HepG2 (cell line): ENCODE measurements around the gene LEP. TPM values are rescaled to one million over a fixed set of nuclear protein-coding genes. Genes with fewer than 3 reads are reported as not detected.

Source experiments
- ATAC-seq: fragments of 200-7000 bp; cut with Tn5 transposase; 3 replicates; pipeline ENCODE4 v1.9.1; 2020; ENCODE audit warnings: mild to moderate bottlenecking, moderate library complexity
- BruUV-seq: library from RNA; stranded (reverse); fragments of 400-500 nt; replicated peaks from 2 replicates; lab custom pipeline; 2021; lab: Mats Ljungman, UMichigan
- CTCF ChIA-PET: fragments of 300-600 bp; formaldehyde crosslinking; extraction: SDS; loops from one replicate; lab custom pipeline; 2021; ENCODE audit warnings: low total read pairs, inconsistent platforms, low intra/inter-chr PET ratio; lab: Yijun Ruan, JAX
- POLR2A ChIA-PET: fragments of 350-600 bp; sonication (Branson Sonifier 250); formaldehyde crosslinking; loops from one replicate; lab custom pipeline; 2020; ENCODE audit warnings: antibody characterized with exemption, inconsistent platforms; lab: Yijun Ruan, JAX
- DNase-seq: peaks from one replicate; pipeline ENCODE4 v3.0.0-alpha.2; 2015; ENCODE audit warnings: low spot score
- FAIRE-seq: peaks from 3 replicates; lab custom pipeline; 2011; peaks lifted over from hg19 to GRCh38; lab: Jason Lieb, UNC
- H2AFZ ChIP-seq: one replicate; pipeline ENCODE4 v1.6.1; 2011; ENCODE audit warnings: low read length, inconsistent platforms
- H3K27ac ChIP-seq: fragments of 300-600 bp; 3 replicates; pipeline ENCODE4 v1.8.0; 2011; ENCODE audit warnings: mixed run types, mild to moderate bottlenecking, mixed read lengths, low read length, inconsistent platforms; ENCODE audit not compliant: insufficient read depth; ENCODE audit errors: extremely low read length
- H3K27me3 ChIP-seq, 2 experiments: fragments of 200-600 bp in 1 of 2; 2 replicates in 1 of 2; 3 replicates in 1 of 2; pipeline versions ENCODE4 v1.6.0 to v1.8.0; 2011; ENCODE audit warnings: low read length in 2 of 2, mild to moderate bottlenecking in 2 of 2, moderate library complexity in 2 of 2, inconsistent platforms in 1 of 2; ENCODE audit not compliant: insufficient read depth in 2 of 2, control insufficient read depth in 1 of 2
- H3K36me3 ChIP-seq, 2 experiments: fragments of 200-600 bp in 1 of 2; replicated peaks in 1 of 2; 2 replicates in 1 of 2; 3 replicates in 1 of 2; pipeline versions ENCODE4 v1.5.1 to v1.8.0; 2011; ENCODE audit warnings: low read length in 2 of 2, inconsistent platforms in 1 of 2; ENCODE audit not compliant: insufficient read depth in 2 of 2, control insufficient read depth in 1 of 2
- H3K4me1 ChIP-seq: 2 replicates; pipeline ENCODE4 v1.5.1; 2012; ENCODE audit warnings: low read length, inconsistent platforms; ENCODE audit not compliant: insufficient read depth
- H3K4me2 ChIP-seq: 2 replicates; pipeline ENCODE4 v1.6.0; 2011; ENCODE audit warnings: low read depth, low read length, inconsistent platforms
- H3K4me3 ChIP-seq, 3 experiments: fragments of 200-600 bp in 1 of 3; sonication (generic), shearing (Covaris generic) in 1 of 3; replicated peaks in 1 of 3; 2 replicates each; pipeline ENCODE4 v1.5.1; 2011 to 2016; ENCODE audit warnings: low read length in 3 of 3, inconsistent platforms in 2 of 3, low read depth in 2 of 3, mild to moderate bottlenecking in 2 of 3, control low read depth in 1 of 3, mixed read lengths in 1 of 3; ENCODE audit not compliant: insufficient read depth in 1 of 3
- H3K79me2 ChIP-seq: one replicate; pipeline ENCODE4 v1.6.1; 2011; ENCODE audit warnings: low read length, inconsistent platforms; ENCODE audit not compliant: insufficient read depth
- H3K9ac ChIP-seq: 2 replicates; pipeline ENCODE4 v1.6.0; 2011; ENCODE audit warnings: mild to moderate bottlenecking, low read depth, low read length, inconsistent platforms; ENCODE audit not compliant: insufficient read depth
- H3K9me3 ChIP-seq: 2 replicates; pipeline ENCODE4 v1.5.1; 2012; ENCODE audit warnings: mild to moderate bottlenecking, low read length
- H4K20me1 ChIP-seq: 2 replicates; pipeline ENCODE4 v1.6.0; 2011; ENCODE audit warnings: inconsistent platforms, mild to moderate bottlenecking, low read length, moderate library complexity; ENCODE audit not compliant: insufficient read depth
- BRD4 ChIP-seq: sonication (generic); formaldehyde crosslinking; IDR thresholded peaks from 2 replicates; pipeline ENCODE4 v1.4.0; 2020; ENCODE audit warnings: missing genetic modification reagents
- NRL ChIP-seq: sonication (generic); formaldehyde crosslinking; IDR thresholded peaks from 2 replicates; pipeline ENCODE4 v1.5.0; 2020; ENCODE audit warnings: missing genetic modification reagents, mild to moderate bottlenecking, moderate library complexity, borderline replicate concordance
- PCBP2 ChIP-seq: fragments of 200-400 bp; formaldehyde crosslinking; optimal IDR thresholded peaks from 2 replicates; pipeline ENCODE3; 2018; ENCODE audit warnings: low read length, low read depth; ENCODE audit not compliant: poor library complexity, severe bottlenecking
- RCOR2 ChIP-seq: IDR thresholded peaks from 2 replicates; pipeline ENCODE4 v1.6.1; 2016; ENCODE audit warnings: missing biosample characterization, missing genetic modification reagents
- ZNF432 ChIP-seq: sonication (generic); formaldehyde crosslinking; IDR thresholded peaks from 2 replicates; pipeline ENCODE4 v1.5.0; 2020; ENCODE audit warnings: missing genetic modification reagents, mild to moderate bottlenecking, borderline replicate concordance
- ZNF775 ChIP-seq: sonication (generic); formaldehyde crosslinking; IDR thresholded peaks from 2 replicates; pipeline ENCODE4 v1.4.0; 2020; ENCODE audit warnings: missing genetic modification reagents, mild to moderate bottlenecking, moderate library complexity, borderline replicate concordance
- WGBS: methylation state at CpG from one replicate; pipeline ENCODE4 v1.1.6; 2017; ENCODE audit warnings: low lambda C conversion rate; 5-methylcytosine and 5-hydroxymethylcytosine counted together
- in situ Hi-C: cut with HindIII; loops from 2 replicates; pipeline ENCODE4 v1.10.0; 2017; ENCODE audit warnings: low pct_unique_long_range_greater_than_20kb; ENCODE audit not compliant: extremely low pct_ligation_motif_present
- intact Hi-C: fragments of 100-400 bp; cut with micrococcal nuclease; formaldehyde crosslinking; loops from one replicate; pipeline ENCODE4 v1.10.0; 2022; ENCODE audit not compliant: unreplicated experiment
- polyA plus RNA-seq, 8 experiments: library from polyadenylated mRNA; depleted of rRNA in 3 of 8; stranded (reverse) in 7 of 8; unstranded in 1 of 8; fragments of >200 nt; fragmentation: Illumina TruSeq in 4 of 8; extraction: Trizol in 4 of 8; gene quantifications; 2 replicates each; pipeline versions ENCODE4 v1.2.1 to v1.2.3, GENCODE V29; 2011 to 2016; ENCODE audit warnings: low read depth in 4 of 8, missing spikeins in 1 of 8, mixed read lengths in 1 of 8; ENCODE audit not compliant: insufficient read depth in 1 of 8
- total RNA-seq, 5 experiments: library from RNA; depleted of rRNA; stranded (reverse); fragments of >200 nt; fragmentation: Illumina TruSeq; extraction: Trizol; gene quantifications; 2 replicates each; pipeline ENCODE4 v1.2.3, GENCODE V29; 2016; ENCODE audit warnings: low read depth in 1 of 5
- TF ChIP-seq, protein P1 (sequence below): sonication (generic); formaldehyde crosslinking; IDR thresholded peaks from 2 replicates; pipeline ENCODE4 v1.9.0; 2021; ENCODE audit warnings: mild to moderate bottlenecking, missing genetic modification reagents
- TF ChIP-seq, protein P2 (sequence below): sonication (generic); formaldehyde crosslinking; IDR thresholded peaks from 2 replicates; pipeline ENCODE4 v1.4.0; 2020; ENCODE audit warnings: missing genetic modification reagents
- TF ChIP-seq, protein P3 (sequence below): sonication (generic); formaldehyde crosslinking; IDR thresholded peaks from 2 replicates; pipeline ENCODE4 v1.9.0; 2021; ENCODE audit warnings: missing genetic modification reagents, borderline replicate concordance

The LEP gene
- total and polyA plus RNA-seq, 2 of the 13 experiments (the other 11 are each of a cell fraction or from before 2014, with no cell fraction given) = 0.05 TPM; not detected in 1

DNA sequence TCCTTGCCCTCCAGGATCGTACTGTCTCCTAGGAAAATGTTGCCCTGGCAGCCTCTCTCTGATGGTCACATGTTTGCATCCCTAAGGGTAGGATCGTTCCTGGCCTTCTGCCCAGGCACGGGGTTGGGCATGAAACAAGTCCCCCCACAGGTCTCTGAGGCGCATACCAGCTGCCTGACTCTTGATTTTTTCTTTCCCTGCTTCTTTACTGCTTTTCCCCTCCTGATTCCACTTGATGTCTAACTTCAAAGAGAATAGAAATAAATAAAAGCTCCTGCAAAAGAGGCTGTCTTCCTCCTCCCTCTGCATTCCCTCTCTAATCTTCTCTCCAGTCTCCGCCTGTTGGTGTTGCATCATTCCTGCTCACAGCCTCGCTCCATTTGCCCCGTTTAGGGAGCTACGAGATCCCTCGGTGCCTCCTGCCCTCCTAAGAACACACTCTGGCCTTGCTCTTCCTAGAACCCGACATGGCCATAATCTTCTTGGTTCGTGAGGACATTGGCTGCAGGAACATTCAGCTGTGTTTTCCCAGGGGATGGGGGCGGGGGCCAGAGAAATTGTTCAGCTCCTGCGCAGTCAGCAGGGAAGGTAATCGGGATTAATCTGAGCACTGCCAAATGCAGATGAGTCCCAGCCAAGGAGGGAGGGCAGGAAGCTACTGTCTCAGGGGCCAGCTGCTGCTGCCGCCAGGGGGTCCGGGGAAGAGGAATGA is 26.0 kb downstream of the LEP start:
- H3K4me1 ChIP-seq = peaks cover 21% of the 10 kb centered on the region
- TF ChIP-seq, protein P1, sequence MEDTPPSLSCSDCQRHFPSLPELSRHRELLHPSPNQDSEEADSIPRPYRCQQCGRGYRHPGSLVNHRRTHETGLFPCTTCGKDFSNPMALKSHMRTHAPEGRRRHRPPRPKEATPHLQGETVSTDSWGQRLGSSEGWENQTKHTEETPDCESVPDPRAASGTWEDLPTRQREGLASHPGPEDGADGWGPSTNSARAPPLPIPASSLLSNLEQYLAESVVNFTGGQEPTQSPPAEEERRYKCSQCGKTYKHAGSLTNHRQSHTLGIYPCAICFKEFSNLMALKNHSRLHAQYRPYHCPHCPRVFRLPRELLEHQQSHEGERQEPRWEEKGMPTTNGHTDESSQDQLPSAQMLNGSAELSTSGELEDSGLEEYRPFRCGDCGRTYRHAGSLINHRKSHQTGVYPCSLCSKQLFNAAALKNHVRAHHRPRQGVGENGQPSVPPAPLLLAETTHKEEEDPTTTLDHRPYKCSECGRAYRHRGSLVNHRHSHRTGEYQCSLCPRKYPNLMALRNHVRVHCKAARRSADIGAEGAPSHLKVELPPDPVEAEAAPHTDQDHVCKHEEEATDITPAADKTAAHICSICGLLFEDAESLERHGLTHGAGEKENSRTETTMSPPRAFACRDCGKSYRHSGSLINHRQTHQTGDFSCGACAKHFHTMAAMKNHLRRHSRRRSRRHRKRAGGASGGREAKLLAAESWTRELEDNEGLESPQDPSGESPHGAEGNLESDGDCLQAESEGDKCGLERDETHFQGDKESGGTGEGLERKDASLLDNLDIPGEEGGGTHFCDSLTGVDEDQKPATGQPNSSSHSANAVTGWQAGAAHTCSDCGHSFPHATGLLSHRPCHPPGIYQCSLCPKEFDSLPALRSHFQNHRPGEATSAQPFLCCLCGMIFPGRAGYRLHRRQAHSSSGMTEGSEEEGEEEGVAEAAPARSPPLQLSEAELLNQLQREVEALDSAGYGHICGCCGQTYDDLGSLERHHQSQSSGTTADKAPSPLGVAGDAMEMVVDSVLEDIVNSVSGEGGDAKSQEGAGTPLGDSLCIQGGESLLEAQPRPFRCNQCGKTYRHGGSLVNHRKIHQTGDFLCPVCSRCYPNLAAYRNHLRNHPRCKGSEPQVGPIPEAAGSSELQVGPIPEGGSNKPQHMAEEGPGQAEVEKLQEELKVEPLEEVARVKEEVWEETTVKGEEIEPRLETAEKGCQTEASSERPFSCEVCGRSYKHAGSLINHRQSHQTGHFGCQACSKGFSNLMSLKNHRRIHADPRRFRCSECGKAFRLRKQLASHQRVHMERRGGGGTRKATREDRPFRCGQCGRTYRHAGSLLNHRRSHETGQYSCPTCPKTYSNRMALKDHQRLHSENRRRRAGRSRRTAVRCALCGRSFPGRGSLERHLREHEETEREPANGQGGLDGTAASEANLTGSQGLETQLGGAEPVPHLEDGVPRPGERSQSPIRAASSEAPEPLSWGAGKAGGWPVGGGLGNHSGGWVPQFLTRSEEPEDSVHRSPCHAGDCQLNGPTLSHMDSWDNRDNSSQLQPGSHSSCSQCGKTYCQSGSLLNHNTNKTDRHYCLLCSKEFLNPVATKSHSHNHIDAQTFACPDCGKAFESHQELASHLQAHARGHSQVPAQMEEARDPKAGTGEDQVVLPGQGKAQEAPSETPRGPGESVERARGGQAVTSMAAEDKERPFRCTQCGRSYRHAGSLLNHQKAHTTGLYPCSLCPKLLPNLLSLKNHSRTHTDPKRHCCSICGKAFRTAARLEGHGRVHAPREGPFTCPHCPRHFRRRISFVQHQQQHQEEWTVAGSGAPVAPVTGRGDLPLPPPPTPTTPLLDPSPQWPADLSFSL (CRISPR knock-in tag) = no peak
- TF ChIP-seq PCBP2 (no peak), NRL (CRISPR knock-in tag) (no peak), ZNF432 (CRISPR knock-in tag) (no peak), RCOR2 (CRISPR knock-in tag) (no peak), ZNF775 (CRISPR knock-in tag) (no peak), BRD4 (CRISPR knock-in tag) (no peak)
- TF ChIP-seq, protein P2, sequence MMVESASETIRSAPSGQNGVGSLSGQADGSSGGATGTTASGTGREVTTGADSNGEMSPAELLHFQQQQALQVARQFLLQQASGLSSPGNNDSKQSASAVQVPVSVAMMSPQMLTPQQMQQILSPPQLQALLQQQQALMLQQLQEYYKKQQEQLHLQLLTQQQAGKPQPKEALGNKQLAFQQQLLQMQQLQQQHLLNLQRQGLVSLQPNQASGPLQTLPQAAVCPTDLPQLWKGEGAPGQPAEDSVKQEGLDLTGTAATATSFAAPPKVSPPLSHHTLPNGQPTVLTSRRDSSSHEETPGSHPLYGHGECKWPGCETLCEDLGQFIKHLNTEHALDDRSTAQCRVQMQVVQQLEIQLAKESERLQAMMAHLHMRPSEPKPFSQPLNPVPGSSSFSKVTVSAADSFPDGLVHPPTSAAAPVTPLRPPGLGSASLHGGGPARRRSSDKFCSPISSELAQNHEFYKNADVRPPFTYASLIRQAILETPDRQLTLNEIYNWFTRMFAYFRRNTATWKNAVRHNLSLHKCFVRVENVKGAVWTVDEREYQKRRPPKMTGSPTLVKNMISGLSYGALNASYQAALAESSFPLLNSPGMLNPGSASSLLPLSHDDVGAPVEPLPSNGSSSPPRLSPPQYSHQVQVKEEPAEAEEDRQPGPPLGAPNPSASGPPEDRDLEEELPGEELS (CRISPR knock-in tag) = no peak
- TF ChIP-seq, protein P3, sequence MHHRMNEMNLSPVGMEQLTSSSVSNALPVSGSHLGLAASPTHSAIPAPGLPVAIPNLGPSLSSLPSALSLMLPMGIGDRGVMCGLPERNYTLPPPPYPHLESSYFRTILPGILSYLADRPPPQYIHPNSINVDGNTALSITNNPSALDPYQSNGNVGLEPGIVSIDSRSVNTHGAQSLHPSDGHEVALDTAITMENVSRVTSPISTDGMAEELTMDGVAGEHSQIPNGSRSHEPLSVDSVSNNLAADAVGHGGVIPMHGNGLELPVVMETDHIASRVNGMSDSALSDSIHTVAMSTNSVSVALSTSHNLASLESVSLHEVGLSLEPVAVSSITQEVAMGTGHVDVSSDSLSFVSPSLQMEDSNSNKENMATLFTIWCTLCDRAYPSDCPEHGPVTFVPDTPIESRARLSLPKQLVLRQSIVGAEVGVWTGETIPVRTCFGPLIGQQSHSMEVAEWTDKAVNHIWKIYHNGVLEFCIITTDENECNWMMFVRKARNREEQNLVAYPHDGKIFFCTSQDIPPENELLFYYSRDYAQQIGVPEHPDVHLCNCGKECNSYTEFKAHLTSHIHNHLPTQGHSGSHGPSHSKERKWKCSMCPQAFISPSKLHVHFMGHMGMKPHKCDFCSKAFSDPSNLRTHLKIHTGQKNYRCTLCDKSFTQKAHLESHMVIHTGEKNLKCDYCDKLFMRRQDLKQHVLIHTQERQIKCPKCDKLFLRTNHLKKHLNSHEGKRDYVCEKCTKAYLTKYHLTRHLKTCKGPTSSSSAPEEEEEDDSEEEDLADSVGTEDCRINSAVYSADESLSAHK (CRISPR knock-in tag) = no peak

More for the DNA sequence above, 26.0 kb downstream of the LEP start:
- BruUV-seq = no TSS peak
- FAIRE-seq (no peak), ATAC-seq (peak; percentile 64), DNase-seq (peak; percentile 15)
- no peaks in the 10 kb centered on the region; a peak in 1 of 5 replicates for H3K27me3 ChIP-seq
- no peak overlapping the region for H2AFZ ChIP-seq
- H3K4me3 ChIP-seq = peak overlapping the region in 2 of 3 experiments; percentile 17 to 26; a peak in 3 of 6 replicates
- no peaks in the 10 kb centered on the region for H3K79me2 ChIP-seq
- peak overlapping the region; percentile 82 for H3K4me2 ChIP-seq
- H3K27ac ChIP-seq = no peak overlapping the region
- H3K9ac ChIP-seq = no peak overlapping the region
- H3K9me3 ChIP-seq = no peaks in the 10 kb centered on the region
- 8% methylated on average over 14 of the region's 16 CpGs for WGBS
- ChIA-PET CTCF (no interaction called here), POLR2A (no interaction called here)
- intact Hi-C loops = no loop called here
- in situ Hi-C loops = no loop called here
- H4K20me1 ChIP-seq = no peaks in the 10 kb centered on the region
- no peaks in the 10 kb centered on the region for H3K36me3 ChIP-seq
